ENCODE results near the gene RFX2.

RFX2 gene

DNA sequence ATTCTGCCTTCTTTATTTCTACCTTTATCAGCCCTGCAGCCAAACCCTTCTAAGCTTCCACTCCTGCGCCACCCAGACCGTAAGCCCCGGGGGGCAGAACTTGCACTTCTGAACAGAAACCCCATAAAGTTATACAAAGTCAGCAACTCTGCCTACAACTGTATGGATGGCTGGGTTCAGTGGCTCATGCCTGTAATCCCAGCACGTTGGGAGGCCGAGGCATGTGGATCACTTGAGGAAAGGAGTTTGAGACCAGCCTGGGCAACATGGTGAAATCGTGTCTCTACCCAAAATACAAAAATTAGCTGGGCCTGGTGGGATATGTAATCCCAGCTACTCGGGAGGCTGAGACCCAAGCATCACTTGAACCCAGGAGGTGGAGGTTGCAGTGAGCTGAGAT lies 142.7 kb downstream of the RFX2 start:
- H3K9ac ChIP-seq (ENCODE audit: low read depth, low read length, poor library complexity, severe bottlenecking) = peak overlapping the region; percentile 16

DNA sequence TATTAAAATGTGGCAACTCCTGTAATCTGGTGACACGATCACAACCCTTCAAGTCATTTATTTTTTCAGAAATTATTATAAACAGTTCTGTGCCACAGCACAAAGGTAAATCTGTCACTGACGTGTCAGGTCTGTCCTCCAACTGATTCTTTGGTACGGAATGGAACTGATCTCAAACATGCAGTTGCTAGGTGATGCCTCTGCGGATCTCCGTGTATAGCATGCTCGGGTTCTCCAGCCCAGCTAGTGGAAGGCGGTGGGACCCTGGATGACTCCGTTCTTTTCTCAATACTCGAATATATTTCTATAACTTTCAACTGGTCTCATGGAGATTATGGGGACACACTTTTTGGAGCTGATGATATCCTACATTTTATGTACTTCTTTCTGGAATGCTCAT lies 143.4 kb downstream of the RFX2 start:
- Histone ChIP-seq H3K9me2 (replicated peaks; ENCODE audit: low read depth, low read length) (no peaks in the 10 kb centered on the region), H3K4me1 (ENCODE audit: insufficient read depth, low read length, poor library complexity, severe bottlenecking) (peaks cover 30% of the 10 kb centered on the region), H3F3A (ENCODE audit: low read depth) (no peaks in the 10 kb centered on the region), H3K36me3 (ENCODE audit: insufficient read depth, low read length) (peaks cover 8% of the 10 kb centered on the region; the same call in 1 of the 2 replicates), H3K27me3 (ENCODE audit: insufficient read depth, low read length, poor library complexity, severe bottlenecking) (no peaks in the 10 kb centered on the region), H4K20me1 (ENCODE audit: insufficient read depth, low read length, poor library complexity, severe bottlenecking) (peaks cover 96% of the 10 kb centered on the region), H2AFZ (ENCODE audit: low read length) (no peak overlapping the region), H3K9ac (ENCODE audit: low read depth, low read length, poor library complexity, severe bottlenecking) (no peak overlapping the region), H3K9me3 (ENCODE audit: insufficient read depth, low read depth, low read length) (no peaks in the 10 kb centered on the region), H3K79me2 (ENCODE audit: insufficient read depth, low read length) (peaks cover 100% of the 10 kb centered on the region), H3K4me2 (ENCODE audit: low read depth, low read length, poor library complexity, severe bottlenecking) (no peak overlapping the region), H3K4me3 (ENCODE audit: low read length, poor library complexity, severe bottlenecking) (no peak overlapping the region)
- TF ChIP-seq, protein P1, sequence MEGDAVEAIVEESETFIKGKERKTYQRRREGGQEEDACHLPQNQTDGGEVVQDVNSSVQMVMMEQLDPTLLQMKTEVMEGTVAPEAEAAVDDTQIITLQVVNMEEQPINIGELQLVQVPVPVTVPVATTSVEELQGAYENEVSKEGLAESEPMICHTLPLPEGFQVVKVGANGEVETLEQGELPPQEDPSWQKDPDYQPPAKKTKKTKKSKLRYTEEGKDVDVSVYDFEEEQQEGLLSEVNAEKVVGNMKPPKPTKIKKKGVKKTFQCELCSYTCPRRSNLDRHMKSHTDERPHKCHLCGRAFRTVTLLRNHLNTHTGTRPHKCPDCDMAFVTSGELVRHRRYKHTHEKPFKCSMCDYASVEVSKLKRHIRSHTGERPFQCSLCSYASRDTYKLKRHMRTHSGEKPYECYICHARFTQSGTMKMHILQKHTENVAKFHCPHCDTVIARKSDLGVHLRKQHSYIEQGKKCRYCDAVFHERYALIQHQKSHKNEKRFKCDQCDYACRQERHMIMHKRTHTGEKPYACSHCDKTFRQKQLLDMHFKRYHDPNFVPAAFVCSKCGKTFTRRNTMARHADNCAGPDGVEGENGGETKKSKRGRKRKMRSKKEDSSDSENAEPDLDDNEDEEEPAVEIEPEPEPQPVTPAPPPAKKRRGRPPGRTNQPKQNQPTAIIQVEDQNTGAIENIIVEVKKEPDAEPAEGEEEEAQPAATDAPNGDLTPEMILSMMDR (conservative IDR thresholded peaks at IDR 0.05; ENCODE audit: low read length) = no peak
- TF ChIP-seq EZH2phosphoT487 (IDR thresholded peaks at IDR 0.05; ENCODE audit: borderline replicate concordance) = no peak

More for the DNA sequence above, 142.7 kb downstream of the RFX2 start:
- TF ChIP-seq, protein P1 (conservative IDR thresholded peaks at IDR 0.05; ENCODE audit: low read length) = no peak
- H3K9me2 ChIP-seq (replicated peaks; ENCODE audit: low read depth, low read length) = no peaks in the 10 kb centered on the region
- peak overlapping the region; percentile 44 for H3K4me2 ChIP-seq (ENCODE audit: low read depth, low read length, poor library complexity, severe bottlenecking)
- no peak overlapping the region for H3K4me3 ChIP-seq (ENCODE audit: low read length, poor library complexity, severe bottlenecking)
- H3K9me3 ChIP-seq (ENCODE audit: insufficient read depth, low read depth, low read length) = no peaks in the 10 kb centered on the region
- H3K36me3 ChIP-seq (ENCODE audit: insufficient read depth, low read length) = peaks cover 8% of the 10 kb centered on the region; the same call in 1 of the 2 replicates
- H2AFZ ChIP-seq (ENCODE audit: low read length) = no peak overlapping the region
- peaks cover 96% of the 10 kb centered on the region for H4K20me1 ChIP-seq (ENCODE audit: insufficient read depth, low read length, poor library complexity, severe bottlenecking)
- H3K79me2 ChIP-seq (ENCODE audit: insufficient read depth, low read length) = peaks cover 100% of the 10 kb centered on the region
- H3K4me1 ChIP-seq (ENCODE audit: insufficient read depth, low read length, poor library complexity, severe bottlenecking) = peaks cover 32% of the 10 kb centered on the region
- no peaks in the 10 kb centered on the region for H3F3A ChIP-seq (ENCODE audit: low read depth)
- no peaks in the 10 kb centered on the region for H3K27me3 ChIP-seq (ENCODE audit: insufficient read depth, low read length, poor library complexity, severe bottlenecking)

DNA sequence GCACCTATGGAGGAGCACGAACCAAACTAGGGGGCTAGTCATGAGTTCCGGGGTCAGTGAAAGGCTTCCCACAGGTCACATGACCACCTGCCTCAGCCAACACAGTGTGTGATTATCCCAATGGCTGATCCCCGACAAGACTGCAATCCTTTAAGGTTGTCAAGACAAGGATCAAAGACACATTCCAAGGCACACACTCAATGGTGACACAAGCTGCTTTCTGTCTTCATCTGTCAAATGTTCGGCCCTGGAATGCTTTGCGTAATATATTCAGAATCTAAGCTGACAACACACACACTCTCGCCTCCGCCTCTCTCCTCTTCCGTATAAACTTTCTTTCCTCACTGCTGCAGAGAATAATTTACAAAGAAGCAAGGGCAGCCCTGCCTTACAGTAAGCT lies 144.1 kb downstream of the RFX2 start:
- H3K9me2 ChIP-seq (replicated peaks; ENCODE audit: low read depth, low read length) = no peaks in the 10 kb centered on the region
- H3K4me1 ChIP-seq (ENCODE audit: insufficient read depth, low read length, poor library complexity, severe bottlenecking) = peaks cover 24% of the 10 kb centered on the region
- no peaks in the 10 kb centered on the region for H3K27me3 ChIP-seq (ENCODE audit: insufficient read depth, low read length, poor library complexity, severe bottlenecking)
- H2AFZ ChIP-seq (ENCODE audit: low read length) = no peak overlapping the region
- peaks cover 8% of the 10 kb centered on the region; the same call in 1 of the 2 replicates for H3K36me3 ChIP-seq (ENCODE audit: insufficient read depth, low read length)
- H3K9ac ChIP-seq (ENCODE audit: low read depth, low read length, poor library complexity, severe bottlenecking) = no peak overlapping the region
- H3F3A ChIP-seq (ENCODE audit: low read depth) = no peaks in the 10 kb centered on the region
- H3K4me3 ChIP-seq (ENCODE audit: low read length, poor library complexity, severe bottlenecking) = no peak overlapping the region
- no peak overlapping the region for H3K4me2 ChIP-seq (ENCODE audit: low read depth, low read length, poor library complexity, severe bottlenecking)
- no peak for TF ChIP-seq EZH2phosphoT487 (IDR thresholded peaks at IDR 0.05; ENCODE audit: borderline replicate concordance)
- TF ChIP-seq, protein P1 (conservative IDR thresholded peaks at IDR 0.05; ENCODE audit: low read length) = no peak
- peaks cover 97% of the 10 kb centered on the region for H4K20me1 ChIP-seq (ENCODE audit: insufficient read depth, low read length, poor library complexity, severe bottlenecking)
- peaks cover 100% of the 10 kb centered on the region for H3K79me2 ChIP-seq (ENCODE audit: insufficient read depth, low read length)
- H3K9me3 ChIP-seq (ENCODE audit: insufficient read depth, low read depth, low read length) = no peaks in the 10 kb centered on the region

All from Loucy (cell line).